ENCODE data around the gene RBM25. TPM values are rescaled to one million over a fixed set of nuclear protein-coding genes. Genes with fewer than 3 reads are reported as not detected.

The RBM25 gene
- total and polyA plus RNA-seq, 10 of the 15 experiments (the other 5 are each of a cell fraction or from before 2014, with no cell fraction given): 43.4 to 125 (median 74.1) TPM

DNA sequence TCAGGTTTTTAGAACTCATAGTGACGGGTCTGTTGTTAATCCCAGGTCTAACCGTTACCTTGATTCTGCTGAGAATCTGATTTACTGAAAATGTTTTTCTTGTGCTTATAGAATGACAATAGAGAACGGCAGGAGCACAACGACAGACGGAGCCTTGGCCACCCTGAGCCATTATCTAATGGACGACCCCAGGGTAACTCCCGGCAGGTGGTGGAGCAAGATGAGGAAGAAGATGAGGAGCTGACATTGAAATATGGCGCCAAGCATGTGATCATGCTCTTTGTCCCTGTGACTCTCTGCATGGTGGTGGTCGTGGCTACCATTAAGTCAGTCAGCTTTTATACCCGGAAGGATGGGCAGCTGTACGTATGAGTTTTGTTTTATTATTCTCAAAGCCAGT lies 112.4 kb downstream of the RBM25 start:
- ATAC-seq (no peak), FAIRE-seq (no peak), DNase-seq (ENCODE audit: low read depth, low spot score) (no peak)
- WGBS (ENCODE audit: insufficient coverage, insufficient replicate concordance, low lambda C conversion rate, missing lambda C conversion rate): over 99% methylated on average over 11 of the region's 11 CpGs
- SMC1A ChIA-PET (ENCODE audit: uncharacterized antibody, unreplicated experiment): no interaction called here
- no peak overlapping the region for H2AFZ ChIP-seq (ENCODE audit: control insufficient read depth, low read depth, low read length)
- RAD21 ChIA-PET (ENCODE audit: unreplicated experiment): no interaction called here
- H3K4me1 ChIP-seq (ENCODE audit: control insufficient read depth, insufficient read depth, low read length): no peaks in the 10 kb centered on the region
- in situ Hi-C loops (cut with MboI) (no loop called here), intact Hi-C loops (cut with micrococcal nuclease; ENCODE audit: unreplicated experiment) (no loop called here)
- H3K4me3 ChIP-seq: no peak overlapping the region
- peaks cover 11 to 24% of the 10 kb centered on the region in 2 experiments for H3K36me3 ChIP-seq (ENCODE audit: control insufficient read depth in 2 of 2, insufficient read depth in 2 of 2, low read length in 1 of 2)
- no peaks in the 10 kb centered on the region for H4K20me1 ChIP-seq (ENCODE audit: control insufficient read depth, insufficient read depth)
- no peaks in the 10 kb centered on the region for H3K79me2 ChIP-seq (ENCODE audit: control insufficient read depth, insufficient read depth, low read length)
- H3K27ac ChIP-seq (ENCODE audit: control insufficient read depth, insufficient read depth): no peak overlapping the region
- no TSS peak for BruUV-seq (replicated peaks)
- H3K9ac ChIP-seq (ENCODE audit: control insufficient read depth, insufficient read depth, low read length): no peak overlapping the region
- POLR2A ChIA-PET: no interaction called here
- no peaks in the 10 kb centered on the region for H3K27me3 ChIP-seq (replicated peaks in 1 of 2; ENCODE audit: control insufficient read depth in 2 of 2, insufficient read depth in 2 of 2, low read length in 1 of 2)
- CTCF ChIA-PET: no interaction called here
- no peaks in the 10 kb centered on the region for H3K9me3 ChIP-seq (replicated peaks; ENCODE audit: control insufficient read depth, insufficient read depth, low read length)
- H3K4me2 ChIP-seq (ENCODE audit: control insufficient read depth, insufficient read depth): no peak overlapping the region
- TF ChIP-seq DPF2 (IDR thresholded peaks at IDR 0.05) (no peak), RCOR1 (conservative IDR thresholded peaks at IDR 0.05; ENCODE audit: low read depth, low read length) (no peak)
- TF ChIP-seq, protein P1, sequence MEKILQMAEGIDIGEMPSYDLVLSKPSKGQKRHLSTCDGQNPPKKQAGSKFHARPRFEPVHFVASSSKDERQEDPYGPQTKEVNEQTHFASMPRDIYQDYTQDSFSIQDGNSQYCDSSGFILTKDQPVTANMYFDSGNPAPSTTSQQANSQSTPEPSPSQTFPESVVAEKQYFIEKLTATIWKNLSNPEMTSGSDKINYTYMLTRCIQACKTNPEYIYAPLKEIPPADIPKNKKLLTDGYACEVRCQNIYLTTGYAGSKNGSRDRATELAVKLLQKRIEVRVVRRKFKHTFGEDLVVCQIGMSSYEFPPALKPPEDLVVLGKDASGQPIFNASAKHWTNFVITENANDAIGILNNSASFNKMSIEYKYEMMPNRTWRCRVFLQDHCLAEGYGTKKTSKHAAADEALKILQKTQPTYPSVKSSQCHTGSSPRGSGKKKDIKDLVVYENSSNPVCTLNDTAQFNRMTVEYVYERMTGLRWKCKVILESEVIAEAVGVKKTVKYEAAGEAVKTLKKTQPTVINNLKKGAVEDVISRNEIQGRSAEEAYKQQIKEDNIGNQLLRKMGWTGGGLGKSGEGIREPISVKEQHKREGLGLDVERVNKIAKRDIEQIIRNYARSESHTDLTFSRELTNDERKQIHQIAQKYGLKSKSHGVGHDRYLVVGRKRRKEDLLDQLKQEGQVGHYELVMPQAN (conservative IDR thresholded peaks at IDR 0.05): no peak
- TF ChIP-seq, protein P2, sequence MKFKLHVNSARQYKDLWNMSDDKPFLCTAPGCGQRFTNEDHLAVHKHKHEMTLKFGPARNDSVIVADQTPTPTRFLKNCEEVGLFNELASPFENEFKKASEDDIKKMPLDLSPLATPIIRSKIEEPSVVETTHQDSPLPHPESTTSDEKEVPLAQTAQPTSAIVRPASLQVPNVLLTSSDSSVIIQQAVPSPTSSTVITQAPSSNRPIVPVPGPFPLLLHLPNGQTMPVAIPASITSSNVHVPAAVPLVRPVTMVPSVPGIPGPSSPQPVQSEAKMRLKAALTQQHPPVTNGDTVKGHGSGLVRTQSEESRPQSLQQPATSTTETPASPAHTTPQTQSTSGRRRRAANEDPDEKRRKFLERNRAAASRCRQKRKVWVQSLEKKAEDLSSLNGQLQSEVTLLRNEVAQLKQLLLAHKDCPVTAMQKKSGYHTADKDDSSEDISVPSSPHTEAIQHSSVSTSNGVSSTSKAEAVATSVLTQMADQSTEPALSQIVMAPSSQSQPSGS (IDR thresholded peaks at IDR 0.05; ENCODE audit: low read length): no peak
